NCI-H2196 (cell line): ENCODE data around the gene TRO.

Source experiments
- DNase-seq: peaks from one replicate; lab custom pipeline; 2025; ENCODE audit not compliant: unreplicated experiment; lab: John Stamatoyannopoulos, UW

Gene TRO

GRCh38 chrX:54950730-54951375 lies 30.2 kb downstream of the TRO start:
- peak; percentile 85 for DNase-seq

GRCh38 chrX:54961750-54962149 lies 41.1 kb downstream of the TRO start:
- DNase-seq = no peak

- DNase-seq = no peak
These were observed 44.3 kb downstream of the TRO start for GRCh38 chrX:54964766-54965497.

GRCh38 chrX:54977387-54977786 lies 56.8 kb downstream of the TRO start:
- DNase-seq = no peak

GRCh38 chrX:54978448-54978847 lies 57.8 kb downstream of the TRO start:
- DNase-seq = no peak

- DNase-seq = no peak
These were observed 58.8 kb downstream of the TRO start for GRCh38 chrX:54979432-54979831.

- DNase-seq = no peak
These were observed 59.7 kb downstream of the TRO start for GRCh38 chrX:54980334-54980733.
